Measurements from ENCODE around the gene NT5C3B. TPM values are rescaled to one million over a fixed set of nuclear protein-coding genes. Genes with fewer than 3 reads are reported as not detected.

The NT5C3B gene
- total RNA-seq, 4 donors from 2014 or later = 17.7 to 35.1 (median 25.9) TPM

- 25 to 27% methylated on average over 6 of the region's 6 CpGs for WGBS, 2 donors
- TF ChIP-seq, protein P1, sequence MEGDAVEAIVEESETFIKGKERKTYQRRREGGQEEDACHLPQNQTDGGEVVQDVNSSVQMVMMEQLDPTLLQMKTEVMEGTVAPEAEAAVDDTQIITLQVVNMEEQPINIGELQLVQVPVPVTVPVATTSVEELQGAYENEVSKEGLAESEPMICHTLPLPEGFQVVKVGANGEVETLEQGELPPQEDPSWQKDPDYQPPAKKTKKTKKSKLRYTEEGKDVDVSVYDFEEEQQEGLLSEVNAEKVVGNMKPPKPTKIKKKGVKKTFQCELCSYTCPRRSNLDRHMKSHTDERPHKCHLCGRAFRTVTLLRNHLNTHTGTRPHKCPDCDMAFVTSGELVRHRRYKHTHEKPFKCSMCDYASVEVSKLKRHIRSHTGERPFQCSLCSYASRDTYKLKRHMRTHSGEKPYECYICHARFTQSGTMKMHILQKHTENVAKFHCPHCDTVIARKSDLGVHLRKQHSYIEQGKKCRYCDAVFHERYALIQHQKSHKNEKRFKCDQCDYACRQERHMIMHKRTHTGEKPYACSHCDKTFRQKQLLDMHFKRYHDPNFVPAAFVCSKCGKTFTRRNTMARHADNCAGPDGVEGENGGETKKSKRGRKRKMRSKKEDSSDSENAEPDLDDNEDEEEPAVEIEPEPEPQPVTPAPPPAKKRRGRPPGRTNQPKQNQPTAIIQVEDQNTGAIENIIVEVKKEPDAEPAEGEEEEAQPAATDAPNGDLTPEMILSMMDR (IDR thresholded peaks at IDR 0.05) = no peak
- TF ChIP-seq POLR2A (IDR thresholded peaks at IDR 0.05) = no peak
- DNase-seq (ENCODE audit: low spot score in 2 of 2) = no peak
- intact Hi-C loops (cut with DNase I; ENCODE audit: low total_unique reads) = no loop called here
- no peak overlapping the region for H3K4me3 ChIP-seq (ENCODE audit: low read depth, poor library complexity, severe bottlenecking)
Observed at GRCh38 chr17:41784207-41784744, 51.8 kb downstream of the NT5C3B start.

GRCh38 chr17:41782142-41782541, 53.9 kb downstream of the NT5C3B start:
- WGBS, 2 donors = 21 to 26% methylated on average over 4 of the region's 4 CpGs
- no peak overlapping the region for H3K4me3 ChIP-seq (ENCODE audit: low read depth, poor library complexity, severe bottlenecking)
- intact Hi-C loops (cut with DNase I; ENCODE audit: low total_unique reads) = no loop called here
- TF ChIP-seq, protein P1 (IDR thresholded peaks at IDR 0.05) = no peak
- TF ChIP-seq POLR2A (IDR thresholded peaks at IDR 0.05) = no peak
- no peak for DNase-seq (ENCODE audit: low spot score in 2 of 2)

DNA sequence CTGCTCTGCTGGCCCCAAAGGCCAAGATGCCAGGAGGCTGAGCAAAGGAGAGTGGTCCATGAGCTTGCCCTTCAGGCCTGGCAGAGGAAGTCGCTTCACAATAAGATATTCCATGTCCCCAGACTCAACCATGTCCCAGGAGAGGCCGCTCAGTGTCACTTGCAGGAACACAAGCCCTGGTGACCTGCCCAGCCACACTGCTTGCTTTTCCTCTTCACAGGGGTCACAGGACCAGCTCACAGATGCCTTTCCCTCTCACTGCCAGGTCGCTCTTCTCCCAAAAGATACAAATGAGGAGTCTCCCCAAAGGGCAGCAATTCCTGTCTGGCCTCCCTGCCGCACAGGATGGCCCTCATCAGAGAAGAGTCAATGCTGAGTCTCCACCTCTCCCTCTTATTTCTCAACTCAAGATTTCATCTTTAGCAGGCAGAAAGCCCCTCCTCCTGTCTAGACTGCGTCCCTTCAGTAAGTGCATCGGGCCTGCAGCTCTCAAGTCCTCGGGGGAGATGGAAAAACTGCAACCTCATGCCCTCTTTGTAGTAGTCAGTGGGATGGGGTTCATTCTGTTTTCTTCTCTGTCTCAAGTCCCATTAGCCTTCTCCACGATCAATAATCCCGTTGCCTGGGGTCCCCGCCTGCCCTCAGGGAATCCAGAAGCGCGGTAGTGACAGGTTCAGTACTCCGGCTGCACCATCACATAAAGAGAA, 54.5 kb downstream of the NT5C3B start:
- TF ChIP-seq, protein P1 (IDR thresholded peaks at IDR 0.05) = no peak
- TF ChIP-seq POLR2A (IDR thresholded peaks at IDR 0.05) = no peak
- no peak for DNase-seq (ENCODE audit: low spot score in 2 of 2)
- 51 to 53% methylated on average over 13 of the region's 13 CpGs for WGBS, 2 donors
- intact Hi-C loops (cut with DNase I; ENCODE audit: low total_unique reads) = no loop called here
- no peak overlapping the region for H3K4me3 ChIP-seq (ENCODE audit: low read depth, poor library complexity, severe bottlenecking)

DNA sequence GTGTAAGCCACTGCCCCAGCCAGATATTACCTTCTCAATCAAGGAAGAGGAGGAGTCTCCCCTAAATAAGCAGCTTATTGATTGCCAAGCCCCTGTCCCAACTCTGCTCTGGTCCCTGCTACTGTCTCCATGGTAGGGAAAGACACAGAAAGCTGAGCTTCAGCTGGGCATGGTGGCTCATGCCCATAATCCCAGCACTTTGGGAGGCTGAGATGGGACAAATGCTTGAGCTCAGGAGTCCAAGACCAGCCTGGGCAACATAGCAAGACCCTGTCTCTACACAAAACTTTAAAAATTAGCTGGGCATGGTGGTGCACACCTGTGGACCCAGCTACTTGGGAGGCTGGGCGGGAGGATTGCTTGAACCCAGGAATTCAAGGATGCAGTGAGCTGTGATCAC, 56.1 kb downstream of the NT5C3B start:
- WGBS, 2 donors = 81 to 90% methylated on average over 1 of the region's 1 CpG
- intact Hi-C loops (cut with DNase I; ENCODE audit: low total_unique reads) = no loop called here
- TF ChIP-seq, protein P1 (IDR thresholded peaks at IDR 0.05) = no peak
- TF ChIP-seq POLR2A (IDR thresholded peaks at IDR 0.05) = no peak

DNA sequence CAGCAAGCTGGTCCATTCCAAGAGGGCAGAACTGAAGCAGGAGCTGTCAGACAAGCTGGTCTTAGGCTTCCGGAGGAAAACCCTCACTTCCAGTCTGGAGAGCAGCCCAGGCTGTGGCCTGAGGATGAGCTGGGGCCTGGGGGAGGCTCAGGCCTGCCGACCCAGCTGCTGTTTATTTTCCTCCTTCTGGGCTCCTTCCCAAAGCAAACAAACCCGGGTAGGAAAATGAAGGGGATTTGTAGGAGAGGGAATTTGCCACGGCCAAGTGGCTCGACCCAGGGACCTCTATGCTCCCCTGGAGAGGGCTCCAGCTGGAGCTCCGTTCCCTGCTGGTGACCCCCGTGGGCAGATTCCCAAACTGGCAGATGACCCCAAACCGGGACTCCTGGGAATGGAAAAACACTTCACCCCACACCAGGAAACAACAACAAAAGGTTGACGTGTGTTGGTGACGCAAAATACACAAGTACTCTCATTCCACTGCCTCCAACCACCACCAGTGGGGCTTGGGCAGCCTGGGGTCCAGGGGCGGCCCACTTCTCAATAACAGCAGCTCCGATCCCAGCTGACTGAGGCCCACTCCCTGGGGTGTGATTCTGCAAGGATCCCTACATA, 58.4 kb downstream of the NT5C3B start:
- TF ChIP-seq POLR2A (IDR thresholded peaks at IDR 0.05) = no peak
- TF ChIP-seq, protein P1 (IDR thresholded peaks at IDR 0.05) = no peak
- no peak overlapping the region for H3K4me3 ChIP-seq (ENCODE audit: low read depth, poor library complexity, severe bottlenecking)
- no peak for DNase-seq (ENCODE audit: low spot score in 2 of 2)
- intact Hi-C loops (cut with DNase I; ENCODE audit: low total_unique reads) = no loop called here
- 30 to 31% methylated on average over 12 of the region's 12 CpGs for WGBS, 2 donors

More for the DNA sequence above, 56.1 kb downstream of the NT5C3B start:
- no peak for DNase-seq (ENCODE audit: low spot score in 2 of 2)
- H3K4me3 ChIP-seq (ENCODE audit: low read depth, poor library complexity, severe bottlenecking) = no peak overlapping the region

Data from lower leg skin (tissue), 4 donors.